Esophagus muscularis mucosa (tissue), 4 donors: Measurements from ENCODE around the gene FILIP1L. TPM values are rescaled to one million over a fixed set of nuclear protein-coding genes. Genes with fewer than 3 reads are reported as not detected.

Experiments used
- DNase-seq: peaks from one replicate; pipeline ENCODE4 v3.0.0-alpha.2; 2017; ENCODE audit errors: extremely low spot score
- H3K27ac ChIP-seq, 4 donors: fragments of 200-600 bp; sonication (generic); replicated peaks in 1 of 4; 1 replicate in 3 of 4; 2 replicates in 1 of 4; pipeline ENCODE4 v1.5.1; 2016 to 2019; ENCODE audit warnings: mild to moderate bottlenecking in 1 of 4
- H3K27me3 ChIP-seq, 4 donors: fragments of 200-600 bp; sonication (generic); one replicate each; pipeline versions ENCODE4 v1.5.1 to v1.6.0; 2016 to 2019
- H3K36me3 ChIP-seq, 4 donors: fragments of 200-600 bp; sonication (generic); one replicate each; pipeline ENCODE4 v1.5.1; 2016 to 2019
- H3K4me1 ChIP-seq, 4 donors: fragments of 200-600 bp; sonication (generic); one replicate each; pipeline ENCODE4 v1.5.1; 2016 to 2019
- H3K4me3 ChIP-seq, 4 donors: fragments of 200-600 bp; sonication (generic); 1 replicate in 2 of 4; 2 replicates in 2 of 4; pipeline ENCODE4 v1.5.1; 2016 to 2019; ENCODE audit warnings: mild to moderate bottlenecking in 4 of 4, moderate library complexity in 1 of 4
- H3K9me3 ChIP-seq, 4 donors: fragments of 200-600 bp; sonication (generic); 1 replicate in 3 of 4; 2 replicates in 1 of 4; pipeline ENCODE4 v1.5.1; 2016 to 2019
- CTCF ChIP-seq, 3 experiments: fragments of 200-600 bp in 2 of 3; fragments of 450-650 bp in 1 of 3; sonication (generic) in 2 of 3; IDR thresholded peaks; one replicate each; pipeline ENCODE4 v1.5.1; 2017 to 2019; ENCODE audit warnings: antibody characterized with exemption in 3 of 3, mild to moderate bottlenecking in 2 of 3, moderate library complexity in 1 of 3
- EP300 ChIP-seq: sonication (generic); formaldehyde crosslinking; IDR thresholded peaks from one replicate; pipeline ENCODE4 v1.6.1; 2017; ENCODE audit warnings: antibody characterized with exemption
- POLR2A ChIP-seq: fragments of 450-650 bp; IDR thresholded peaks from one replicate; pipeline ENCODE4 v1.6.1; 2017; ENCODE audit warnings: antibody characterized with exemption, moderate library complexity, mild to moderate bottlenecking, low read depth
- POLR2AphosphoS5 ChIP-seq, 2 donors: sonication (generic); formaldehyde crosslinking; IDR thresholded peaks; one replicate each; pipeline ENCODE4 v1.6.1; 2017; ENCODE audit warnings: antibody characterized with exemption in 2 of 2
- WGBS: methylation state at CpG from one replicate; pipeline ENCODE4 v1.1.5; 2018; 5-methylcytosine and 5-hydroxymethylcytosine counted together
- intact Hi-C: fragments of 100-400 bp; cut with DNase I; formaldehyde crosslinking; loops from one replicate; pipeline ENCODE4 v1.15.1; 2023
- total RNA-seq, 4 donors: library from RNA; depleted of rRNA; stranded (reverse); fragments of >200 nt; gene quantifications; one replicate each; pipeline versions ENCODE4 v1.1.0 to v1.2.1, GENCODE V29; 2016

The FILIP1L gene
- total RNA-seq, 4 donors from 2014 or later: 120 to 134 (median 127) TPM

GRCh38 chr3:99952306-99952705, 162.0 kb downstream of the FILIP1L start:
- WGBS: 88% methylated on average over 1 of the region's 1 CpG
- intact Hi-C loops: no loop called here
- TF ChIP-seq POLR2AphosphoS5 (IDR thresholded peaks at IDR 0.05) (no peak), CTCF (IDR thresholded peaks at IDR 0.05) (no peak), POLR2A (no peak), EP300 (no peak)
- Histone ChIP-seq H3K27me3 (no peaks in the 10 kb centered on the region), H3K27ac (no peak overlapping the region), H3K36me3 (no peaks in the 10 kb centered on the region), H3K4me1 (peaks cover 15 to 53% (median 37%) of the 10 kb centered on the region in 4 donors), H3K9me3 (no peaks in the 10 kb centered on the region), H3K4me3 (no peak overlapping the region)
- no peak for DNase-seq

DNA sequence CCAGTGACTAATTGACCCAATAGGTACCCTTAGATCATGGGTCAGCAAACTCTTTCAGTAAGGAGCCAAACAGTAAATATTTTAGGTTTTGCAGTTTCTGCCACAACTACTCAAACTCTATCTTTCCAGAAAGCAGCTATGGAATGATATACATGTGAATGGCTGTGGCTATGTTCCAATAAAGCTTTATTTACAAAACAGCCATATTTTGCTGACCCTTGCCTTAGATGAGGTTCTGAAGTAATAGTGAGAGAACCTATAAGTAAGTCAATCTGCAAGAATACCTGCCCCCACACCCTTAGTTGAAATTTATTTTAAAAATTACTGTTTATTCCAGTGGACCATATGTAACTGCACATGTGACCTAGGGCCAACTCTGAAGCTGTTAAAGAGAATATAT, 162.6 kb downstream of the FILIP1L start:
- H3K9me3 ChIP-seq: no peaks in the 10 kb centered on the region
- no peak for DNase-seq
- H3K27me3 ChIP-seq: no peaks in the 10 kb centered on the region
- H3K36me3 ChIP-seq: no peaks in the 10 kb centered on the region
- H3K4me1 ChIP-seq: peaks cover 15 to 53% (median 34%) of the 10 kb centered on the region in 4 donors
- no peak overlapping the region for H3K27ac ChIP-seq
- H3K4me3 ChIP-seq: no peak overlapping the region
- intact Hi-C loops: no loop called here
- TF ChIP-seq CTCF (IDR thresholded peaks at IDR 0.05): no peak
- no peak for TF ChIP-seq POLR2A
- no peak for TF ChIP-seq POLR2AphosphoS5 (IDR thresholded peaks at IDR 0.05)
- no peak for TF ChIP-seq EP300

GRCh38 chr3:99950921-99951320, 163.4 kb downstream of the FILIP1L start:
- peaks cover 18 to 54% (median 37%) of the 10 kb centered on the region in 4 donors for H3K4me1 ChIP-seq
- H3K27ac ChIP-seq: peak overlapping the region in 1 of 4 donors; percentile 25
- 50% methylated on average over 1 of the region's 1 CpG for WGBS

DNA sequence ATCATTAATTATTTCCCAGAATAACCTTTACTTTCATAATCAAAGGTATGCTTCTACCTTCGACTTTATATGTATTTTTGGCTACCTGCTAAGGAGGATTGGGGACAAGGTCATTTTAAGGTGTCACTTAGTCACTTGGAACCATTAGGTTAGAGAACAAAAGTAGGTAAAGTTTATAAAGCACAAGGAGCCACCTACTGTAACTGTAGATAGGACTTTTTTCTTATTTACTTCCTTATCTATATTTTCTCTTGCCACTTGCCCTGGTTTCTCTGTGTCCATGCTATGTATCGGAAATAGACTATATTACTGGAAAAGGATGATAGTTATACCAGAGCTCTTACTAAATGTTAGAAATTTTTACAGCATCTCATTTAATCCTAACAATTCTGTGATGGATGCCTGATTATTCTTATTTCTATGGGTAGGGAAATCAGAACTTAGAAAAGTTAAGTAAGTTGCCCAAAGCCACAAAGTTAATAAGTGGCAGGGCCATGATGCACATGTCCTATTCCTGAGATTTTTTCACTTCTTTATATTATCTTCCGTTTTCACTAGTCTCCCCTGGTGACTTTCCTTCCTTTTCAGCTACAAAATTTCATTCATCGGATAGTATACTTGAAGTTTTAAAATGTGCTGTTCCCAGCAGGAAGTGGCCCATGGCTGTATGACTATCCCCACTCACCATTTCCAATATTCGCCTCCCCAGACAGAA, 164.2 kb downstream of the FILIP1L start:
- no peak for DNase-seq
- Histone ChIP-seq H3K4me3 (no peak overlapping the region), H3K36me3 (no peaks in the 10 kb centered on the region), H3K27ac (peak overlapping the region in 1 of 4 donors; percentile 25), H3K27me3 (no peaks in the 10 kb centered on the region), H3K4me1 (peaks cover 26 to 58% (median 43%) of the 10 kb centered on the region in 4 donors), H3K9me3 (no peaks in the 10 kb centered on the region)
- WGBS: 90% methylated on average over 5 of the region's 5 CpGs
- intact Hi-C loops: no loop called here
- no peak for TF ChIP-seq POLR2AphosphoS5 (IDR thresholded peaks at IDR 0.05)
- TF ChIP-seq EP300: no peak
- TF ChIP-seq CTCF (IDR thresholded peaks at IDR 0.05): no peak
- TF ChIP-seq POLR2A: no peak

More at GRCh38 chr3:99950921-99951320, 163.4 kb downstream of the FILIP1L start:
- Histone ChIP-seq H3K36me3 (no peaks in the 10 kb centered on the region), H3K4me3 (no peak overlapping the region), H3K9me3 (no peaks in the 10 kb centered on the region), H3K27me3 (no peaks in the 10 kb centered on the region)
- intact Hi-C loops: no loop called here
- DNase-seq: no peak
- TF ChIP-seq POLR2AphosphoS5 (IDR thresholded peaks at IDR 0.05) (no peak), CTCF (IDR thresholded peaks at IDR 0.05) (no peak), EP300 (no peak), POLR2A (no peak)
